Heart right ventricle (tissue), 16 donors: ENCODE results near the gene ANKH. TPM values are rescaled to one million over a fixed set of nuclear protein-coding genes. Genes with fewer than 3 reads are reported as not detected.

Source experiments
- ATAC-seq, 8 donors: fragments of 200-7000 bp; cut with Tn5 transposase; one replicate each; pipeline ENCODE4 v1.9.1; 2020; ENCODE audit warnings: mild to moderate bottlenecking in 8 of 8, moderate library complexity in 8 of 8, moderate number of reproducible peaks in 1 of 8
- DNase-seq, 2 donors: peaks; one replicate each; pipeline ENCODE4 v3.0.0-alpha.2; 2020
- H3K27ac ChIP-seq, 10 donors: fragments of 200-600 bp; sonication (generic) in 2 of 10; one replicate each; pipeline versions ENCODE4 v1.5.0 to v1.8.0; 2020 to 2022; ENCODE audit warnings: mild to moderate bottlenecking in 3 of 10
- H3K27me3 ChIP-seq, 7 donors: fragments of 200-600 bp; one replicate each; pipeline ENCODE4 v1.8.0; 2021 to 2022; ENCODE audit warnings: mild to moderate bottlenecking in 2 of 7
- H3K36me3 ChIP-seq, 9 donors: fragments of 200-600 bp; sonication (generic) in 1 of 9; one replicate each; pipeline versions ENCODE4 v1.5.0 to v1.8.0; 2020 to 2022; ENCODE audit warnings: mild to moderate bottlenecking in 2 of 9
- H3K4me1 ChIP-seq, 9 donors: fragments of 200-600 bp; sonication (generic) in 1 of 9; one replicate each; pipeline versions ENCODE4 v1.5.0 to v1.8.0; 2020 to 2022; ENCODE audit warnings: mild to moderate bottlenecking in 4 of 9
- H3K4me3 ChIP-seq, 10 donors: fragments of 200-600 bp; sonication (generic) in 2 of 10; one replicate each; pipeline versions ENCODE4 v1.5.0 to v1.8.0; 2020 to 2022; ENCODE audit warnings: mild to moderate bottlenecking in 7 of 10, moderate library complexity in 2 of 10
- H3K9me3 ChIP-seq, 11 donors: fragments of 200-600 bp in 10 of 11; sonication (generic) in 2 of 11; one replicate each; pipeline versions ENCODE4 v1.5.0 to v1.8.0; 2013 to 2022; ENCODE audit warnings: mild to moderate bottlenecking in 2 of 11, control low read depth in 1 of 11, moderate library complexity in 1 of 11
- CTCF ChIP-seq, 9 donors: fragments of 200-600 bp; sonication (generic) in 2 of 9; IDR thresholded peaks; one replicate each; pipeline versions ENCODE4 v1.5.0 to v1.8.0; 2021 to 2022; ENCODE audit warnings: antibody characterized with exemption in 9 of 9, mild to moderate bottlenecking in 5 of 9, moderate library complexity in 1 of 9
- WGBS, 2 donors: extraction: QIAGEN DNeasy Blood & Tissue Kit; methylation state at CpG; one replicate each; pipeline ENCODE4 v1.1.7; 2013; ENCODE audit warnings: inconsistent platforms in 1 of 2; 5-methylcytosine and 5-hydroxymethylcytosine counted together
- intact Hi-C, 10 donors: fragments of 100-400 bp; cut with DNase I; formaldehyde crosslinking; loops; one replicate each; pipeline versions ENCODE4 v1.11.1 to v1.14.2; 2022
- polyA plus RNA-seq, 2 donors: library from polyadenylated mRNA; stranded (reverse); fragments of 200-250 nt; gene quantifications; one replicate each; pipeline ENCODE4 v1.2.3, GENCODE V29; 2013
- total RNA-seq, 10 donors: library from RNA; stranded (reverse); fragmentation: NEBNext Ultra II Directional in 3 of 10; extraction: Animal tissue kit (Norgen Biotek cat#: 25700) in 3 of 10; gene quantifications; one replicate each; pipeline versions ENCODE4 v1.2.1 to v1.2.4, GENCODE V29; 2021 to 2023
- donor health status: Arrhythmogenic right ventricular cardiomyopathy.
- donor health status: ischemic (EF 13 %, LVEDD 7.1; RV severe dilation, severe dysfunction).
- donor health status: healthy with polysubstance abuse.
- donor health status: DM: no; HTN: yes; CAD: no.
- donor health status: DM: no; HTN: no; CAD: no.
- donor health status: ischemic (EF 25% LVEDD 6.9; RV normal size, moderate dysfunction).
- donor health status: ischemic (EF 25% LVEDD 5.7; RV mildly dilated, moderate dysfunction).
- donor health status: healthy.
- donor health status: DM: yes; HTN: yes; CAD: no.
- donor health status: Ischemic cardiomyopathy.
- donor health status: ischemic (EF 35%, LVEDD 5.7; RV mildly dilated, moderate dysfunction).
- donor health status: nonischemic (EF 11% LVEDD 7.7; RV severe dilation, severe dysfunction).
- donor health status: DM: yes; HTN: yes; CAD: no.
- donor health status: PGD.
- donor health status: ischemic (EF 29% LVEDD 5.4; RV normal size, mild dysfunction).
- donor health status: nonischemic (EF 23%, LVEDD 6.1; RV moderate dilation, normal function).

ANKH gene
- total and polyA plus RNA-seq, 12 donors, result 51.0 to 256 (median 192) TPM

GRCh38 chr5:14873093-14873492 is 1.5 kb upstream of the ANKH start:
- Histone ChIP-seq H3K4me1 (peaks cover 0 to 47% (median 25%) of the 10 kb centered on the region in 9 donors), H3K36me3 (no peaks in the 10 kb centered on the region), H3K27ac (peak overlapping the region in 9 of 10 donors; percentile 96 to 100 (median 99)), H3K4me3 (peak overlapping the region in 9 of 10 donors; percentile 79 to 94 (median 85)), H3K9me3 (no peaks in the 10 kb centered on the region), H3K27me3 (no peaks in the 10 kb centered on the region)
- TF ChIP-seq CTCF (IDR thresholded peaks at IDR 0.05), result no peak
- intact Hi-C loops, result loop anchor here in 8 of 10 donors (2.0 to 10.0 kb wide), 9 partner anchors 62 to 146 kb away; no protein-coding TSS in a partner anchor
- DNase-seq, result no peak
- 56 to 67% methylated on average over 9 of the region's 9 CpGs for WGBS, 2 donors
- ATAC-seq, result no peak

GRCh38 chr5:14872070-14872989 is 752 bp upstream of the ANKH start:
- TF ChIP-seq CTCF (IDR thresholded peaks at IDR 0.05), result peak in 5 of 9 donors; percentile 11 to 44 (median 26)
- peak; percentile 66 to 82 (median 78) for ATAC-seq
- peak; percentile 81 to 88 for DNase-seq
- WGBS, 2 donors, result 3% methylated on average over 68 to 72 of the region's 73 CpGs
- Histone ChIP-seq H3K27ac (peak overlapping the region; percentile 96 to 100 (median 98)), H3K4me3 (peak overlapping the region; percentile 66 to 94 (median 85)), H3K27me3 (no peaks in the 10 kb centered on the region), H3K9me3 (no peaks in the 10 kb centered on the region), H3K36me3 (no peaks in the 10 kb centered on the region), H3K4me1 (peaks cover 0 to 40% (median 25%) of the 10 kb centered on the region in 9 donors)
- intact Hi-C loops, result loop anchor here in 8 of 10 donors (1.0 to 10.0 kb wide), 10 partner anchors 62 to 145 kb away; no protein-coding TSS in a partner anchor

GRCh38 chr5:14870337-14871213 is 1.0 kb downstream of the ANKH start:
- TF ChIP-seq CTCF (IDR thresholded peaks at IDR 0.05), result peak in 3 of 9 donors; percentile 8 to 22 (median 17)
- Histone ChIP-seq H3K4me1 (peaks cover 0 to 55% (median 28%) of the 10 kb centered on the region in 9 donors), H3K9me3 (no peaks in the 10 kb centered on the region), H3K27ac (peak overlapping the region; percentile 83 to 98 (median 90)), H3K27me3 (no peaks in the 10 kb centered on the region), H3K4me3 (peak overlapping the region; percentile 67 to 98 (median 86)), H3K36me3 (no peaks in the 10 kb centered on the region)
- peak; percentile 28 to 39 for DNase-seq
- 8 to 9% methylated on average over 21 of the region's 21 CpGs for WGBS, 2 donors
- ATAC-seq, result peak in 4 of 8 donors; percentile 33 to 48 (median 41)
- intact Hi-C loops, result loop anchor here in 8 of 10 donors (1.0 to 10.0 kb wide), 12 partner anchors 63 to 144 kb away; no protein-coding TSS in a partner anchor
